OCI-LY1 (cell line): Measurements from ENCODE around the gene BTBD16.

Experiments used
- H2AFZ ChIP-seq: fragments of 200-600 bp; sonication (generic), shearing (Covaris generic); 2 replicates; pipeline ENCODE4 v1.6.0; 2014; ENCODE audit warnings: antibody characterized with exemption, mild to moderate bottlenecking, low read length
- H3F3A ChIP-seq: fragments of 200-600 bp; sonication (generic), shearing (Covaris generic); 2 replicates; pipeline ENCODE4 v1.6.0; 2014; ENCODE audit warnings: mild to moderate bottlenecking, antibody characterized with exemption, low read length, moderate library complexity; ENCODE audit not compliant: insufficient read depth
- H3K27ac ChIP-seq: fragments of 200-600 bp; sonication (generic); 2 replicates; pipeline ENCODE4 v1.5.1; 2014; ENCODE audit warnings: low read length, mixed run types, mild to moderate bottlenecking, low read depth; ENCODE audit not compliant: poor library complexity, severe bottlenecking
- H3K27me3 ChIP-seq: fragments of 200-600 bp; sonication (generic); 2 replicates; pipeline ENCODE4 v1.6.0; 2014; ENCODE audit warnings: antibody characterized with exemption, mild to moderate bottlenecking, low read length, moderate library complexity; ENCODE audit not compliant: insufficient read depth
- H3K36me3 ChIP-seq: fragments of 200-600 bp; sonication (generic); 2 replicates; pipeline ENCODE4 v1.6.1; 2014; ENCODE audit warnings: mild to moderate bottlenecking, antibody characterized with exemption, low read length, moderate library complexity, mixed read lengths; ENCODE audit not compliant: insufficient read depth
- H3K4me1 ChIP-seq: fragments of 200-600 bp; sonication (generic); 2 replicates; pipeline ENCODE4 v1.5.1; 2014; ENCODE audit warnings: mild to moderate bottlenecking, low read length, moderate library complexity; ENCODE audit not compliant: insufficient read depth, severe bottlenecking
- H3K4me2 ChIP-seq: fragments of 200-600 bp; sonication (generic), shearing (Covaris generic); 2 replicates; pipeline ENCODE4 v1.6.1; 2014; ENCODE audit warnings: low read length
- H3K4me3 ChIP-seq: fragments of 200-600 bp; sonication (generic); 2 replicates; pipeline ENCODE4 v1.5.1; 2014; ENCODE audit warnings: low read length, low read depth, mild to moderate bottlenecking, mixed read lengths; ENCODE audit not compliant: poor library complexity, severe bottlenecking
- H3K79me2 ChIP-seq: fragments of 200-600 bp; shearing (Covaris generic); 2 replicates; pipeline ENCODE4 v1.6.1; 2016; ENCODE audit warnings: mixed run types, low read length, mixed read lengths; ENCODE audit not compliant: insufficient read depth
- H3K9ac ChIP-seq: fragments of 200-600 bp; sonication (generic), shearing (Covaris generic); 2 replicates; pipeline ENCODE4 v1.6.1; 2014; ENCODE audit warnings: mild to moderate bottlenecking, low read length, mixed read lengths
- H3K9me2 ChIP-seq: fragments of 200-600 bp; sonication (generic), shearing (Covaris generic); 2 replicates; pipeline ENCODE4 v1.6.1; 2014; ENCODE audit warnings: low read depth, mild to moderate bottlenecking, low read length, mixed read lengths
- H3K9me3 ChIP-seq: fragments of 200-600 bp; shearing (Covaris generic); 2 replicates; pipeline ENCODE4 v1.6.1; 2014; ENCODE audit warnings: low read length, mixed read lengths
- H4K20me1 ChIP-seq: fragments of 200-600 bp; sonication (generic), shearing (Covaris generic); 2 replicates; pipeline ENCODE4 v1.6.0; 2016; ENCODE audit warnings: mild to moderate bottlenecking, low read length; ENCODE audit not compliant: insufficient read depth
- EZH2 ChIP-seq: fragments of 200-600 bp; sonication (generic), shearing (Covaris generic); IDR thresholded peaks from 2 replicates; pipeline ENCODE4 v1.8.0; 2017; ENCODE audit warnings: borderline replicate concordance, mixed run types, mild to moderate bottlenecking, antibody characterized with exemption, low read length, moderate library complexity, mixed read lengths
- TF ChIP-seq, protein P1 (sequence below): fragments of 200-600 bp; sonication (generic), shearing (Covaris generic); IDR thresholded peaks from 2 replicates; pipeline ENCODE4 v1.5.1; 2017; ENCODE audit warnings: mild to moderate bottlenecking, antibody characterized with exemption, low read length, moderate library complexity, mixed read lengths

The BTBD16 gene

DNA sequence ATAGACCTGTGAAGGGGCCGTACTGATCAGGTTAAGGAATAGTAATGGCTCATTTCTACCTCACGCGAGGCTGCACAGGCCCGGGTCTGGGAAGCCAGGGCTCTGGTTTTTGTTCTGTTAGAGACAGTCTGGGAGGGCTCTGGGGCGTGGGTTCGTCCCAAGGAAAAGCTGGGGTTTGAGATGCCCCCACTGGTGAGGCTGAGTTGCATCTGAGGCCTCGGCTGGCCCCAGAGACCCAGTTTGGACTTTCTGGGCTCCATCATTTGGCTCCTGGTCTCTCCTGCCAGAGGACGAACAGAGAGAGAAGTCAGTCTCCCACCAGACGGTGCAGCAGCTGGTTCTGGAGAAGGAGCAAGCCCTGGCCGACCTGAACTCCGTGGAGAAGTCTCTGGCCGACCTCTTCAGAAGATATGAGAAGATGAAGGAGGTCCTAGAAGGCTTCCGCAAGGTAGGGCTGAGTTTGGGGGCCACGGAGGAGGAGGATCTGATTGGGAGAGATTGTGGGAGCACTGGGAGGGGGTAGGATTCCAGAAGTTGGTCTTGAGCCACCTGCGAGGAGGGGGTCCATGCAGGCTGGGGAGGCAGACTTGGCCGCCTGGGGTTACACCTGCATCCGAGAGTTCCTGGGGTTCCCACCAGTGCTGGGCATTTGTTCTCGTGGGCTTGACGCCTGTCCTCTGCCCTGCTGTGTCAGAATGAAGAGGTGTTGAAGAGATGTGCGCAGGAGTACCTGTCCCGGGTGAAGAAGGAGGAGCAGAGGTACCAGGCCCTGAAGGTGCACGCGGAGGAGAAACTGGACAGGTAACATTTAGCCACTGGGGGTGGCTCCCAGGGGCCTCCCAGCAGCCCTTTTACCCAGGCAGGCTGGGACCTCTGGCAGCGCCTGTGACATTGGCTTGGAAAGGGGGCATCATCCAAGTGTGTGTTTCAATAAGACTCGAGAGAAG, 22.5 kb upstream of the BTBD16 start:
- Histone ChIP-seq H3K9ac (no peak overlapping the region), H3F3A (no peaks in the 10 kb centered on the region), H3K4me2 (no peak overlapping the region), H4K20me1 (no peaks in the 10 kb centered on the region), H3K4me3 (no peak overlapping the region), H2AFZ (no peak overlapping the region), H3K79me2 (no peaks in the 10 kb centered on the region), H3K27me3 (no peaks in the 10 kb centered on the region), H3K27ac (no peak overlapping the region), H3K9me3 (no peaks in the 10 kb centered on the region), H3K36me3 (no peaks in the 10 kb centered on the region), H3K4me1 (no peaks in the 10 kb centered on the region), H3K9me2 (no peaks in the 10 kb centered on the region)
- no peak for TF ChIP-seq EZH2
- TF ChIP-seq, protein P1, sequence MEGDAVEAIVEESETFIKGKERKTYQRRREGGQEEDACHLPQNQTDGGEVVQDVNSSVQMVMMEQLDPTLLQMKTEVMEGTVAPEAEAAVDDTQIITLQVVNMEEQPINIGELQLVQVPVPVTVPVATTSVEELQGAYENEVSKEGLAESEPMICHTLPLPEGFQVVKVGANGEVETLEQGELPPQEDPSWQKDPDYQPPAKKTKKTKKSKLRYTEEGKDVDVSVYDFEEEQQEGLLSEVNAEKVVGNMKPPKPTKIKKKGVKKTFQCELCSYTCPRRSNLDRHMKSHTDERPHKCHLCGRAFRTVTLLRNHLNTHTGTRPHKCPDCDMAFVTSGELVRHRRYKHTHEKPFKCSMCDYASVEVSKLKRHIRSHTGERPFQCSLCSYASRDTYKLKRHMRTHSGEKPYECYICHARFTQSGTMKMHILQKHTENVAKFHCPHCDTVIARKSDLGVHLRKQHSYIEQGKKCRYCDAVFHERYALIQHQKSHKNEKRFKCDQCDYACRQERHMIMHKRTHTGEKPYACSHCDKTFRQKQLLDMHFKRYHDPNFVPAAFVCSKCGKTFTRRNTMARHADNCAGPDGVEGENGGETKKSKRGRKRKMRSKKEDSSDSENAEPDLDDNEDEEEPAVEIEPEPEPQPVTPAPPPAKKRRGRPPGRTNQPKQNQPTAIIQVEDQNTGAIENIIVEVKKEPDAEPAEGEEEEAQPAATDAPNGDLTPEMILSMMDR, result no peak

- no peaks in the 10 kb centered on the region for H4K20me1 ChIP-seq
- H3K4me3 ChIP-seq, result no peak overlapping the region
- no peak overlapping the region for H2AFZ ChIP-seq
- no peaks in the 10 kb centered on the region for H3K27me3 ChIP-seq
- H3K36me3 ChIP-seq, result no peaks in the 10 kb centered on the region
- no peaks in the 10 kb centered on the region for H3K9me3 ChIP-seq
- H3F3A ChIP-seq, result no peaks in the 10 kb centered on the region
- H3K4me1 ChIP-seq, result no peaks in the 10 kb centered on the region
- H3K4me2 ChIP-seq, result no peak overlapping the region
- H3K27ac ChIP-seq, result no peak overlapping the region
- no peaks in the 10 kb centered on the region for H3K79me2 ChIP-seq
- H3K9me2 ChIP-seq, result no peaks in the 10 kb centered on the region
- TF ChIP-seq, protein P1, result no peak
- no peak for TF ChIP-seq EZH2
- H3K9ac ChIP-seq, result no peak overlapping the region
These were observed 21.7 kb upstream of the BTBD16 start for GRCh38 chr10:122249303-122249850.

DNA sequence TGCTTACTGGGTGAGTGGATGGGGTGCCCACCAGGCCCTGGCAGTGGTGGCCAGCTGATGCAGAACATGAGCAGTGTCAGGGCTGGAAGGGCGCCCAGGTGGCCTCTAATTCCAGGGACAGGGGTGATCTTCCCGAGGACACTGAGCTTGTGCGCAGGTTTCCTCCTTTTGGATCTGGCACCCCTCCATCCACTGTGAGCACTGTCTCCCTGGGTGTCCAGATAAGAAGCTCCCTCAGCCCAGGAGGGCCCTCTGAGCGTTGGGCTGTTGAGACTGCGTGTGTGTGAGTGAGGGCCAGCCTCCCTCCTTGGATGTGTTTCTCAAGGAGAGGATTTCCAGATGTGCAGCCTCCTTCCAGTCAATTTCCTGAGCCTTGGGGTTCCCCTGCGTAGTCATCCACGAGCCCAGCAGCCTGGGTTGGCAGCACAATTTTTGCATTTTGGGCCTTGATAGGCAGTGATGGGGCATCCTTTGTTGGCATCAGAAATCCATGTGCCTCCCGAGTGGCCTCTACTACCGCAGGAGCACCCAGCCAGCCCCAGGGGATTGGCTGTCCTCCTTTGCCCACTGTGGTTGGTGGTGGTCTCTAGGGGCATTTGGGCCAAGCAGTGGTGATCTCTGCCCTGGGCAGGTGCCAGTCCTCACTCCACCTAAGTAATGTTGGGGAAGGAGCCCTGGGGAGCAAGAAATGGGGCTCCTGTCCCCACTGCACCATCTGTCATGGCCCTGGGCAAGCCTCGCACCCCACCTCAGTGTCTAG, 20.9 kb upstream of the BTBD16 start:
- no peaks in the 10 kb centered on the region for H3F3A ChIP-seq
- H3K36me3 ChIP-seq, result no peaks in the 10 kb centered on the region
- H3K9me3 ChIP-seq, result no peaks in the 10 kb centered on the region
- H3K9ac ChIP-seq, result no peak overlapping the region
- no peak for TF ChIP-seq EZH2
- TF ChIP-seq, protein P1, result no peak
- no peak overlapping the region for H3K4me3 ChIP-seq
- H3K79me2 ChIP-seq, result no peaks in the 10 kb centered on the region
- H3K27me3 ChIP-seq, result no peaks in the 10 kb centered on the region
- no peak overlapping the region for H3K4me2 ChIP-seq
- no peak overlapping the region for H3K27ac ChIP-seq
- H4K20me1 ChIP-seq, result no peaks in the 10 kb centered on the region
- no peaks in the 10 kb centered on the region for H3K9me2 ChIP-seq
- no peaks in the 10 kb centered on the region for H3K4me1 ChIP-seq
- H2AFZ ChIP-seq, result no peak overlapping the region
